Choroid plexus epithelial cell (primary cell): Measurements from ENCODE around the gene ECEL1.
A peak's percentile ranks its signal among the peaks of the same experiment; 100 is the strongest.

Experiments used
- DNase-seq: peaks from one replicate; pipeline ENCODE4 v3.0.0-alpha.2; 2010; ENCODE audit warnings: low read depth
- H3K4me3 ChIP-seq: 2 replicates; pipeline ENCODE4 v1.5.1; 2011; ENCODE audit warnings: low read depth, mild to moderate bottlenecking, control low read depth, low read length, moderate library complexity
- TF ChIP-seq, protein P1 (sequence below): conservative IDR thresholded peaks from 2 replicates; pipeline ENCODE4 v1.5.1; 2011; ENCODE audit warnings: low read depth, mild to moderate bottlenecking, control low read depth, inconsistent platforms, low read length, moderate library complexity

ECEL1 gene

GRCh38 chr2:232502911-232503808 lies 15.5 kb upstream of the ECEL1 start:
- TF ChIP-seq, protein P1, sequence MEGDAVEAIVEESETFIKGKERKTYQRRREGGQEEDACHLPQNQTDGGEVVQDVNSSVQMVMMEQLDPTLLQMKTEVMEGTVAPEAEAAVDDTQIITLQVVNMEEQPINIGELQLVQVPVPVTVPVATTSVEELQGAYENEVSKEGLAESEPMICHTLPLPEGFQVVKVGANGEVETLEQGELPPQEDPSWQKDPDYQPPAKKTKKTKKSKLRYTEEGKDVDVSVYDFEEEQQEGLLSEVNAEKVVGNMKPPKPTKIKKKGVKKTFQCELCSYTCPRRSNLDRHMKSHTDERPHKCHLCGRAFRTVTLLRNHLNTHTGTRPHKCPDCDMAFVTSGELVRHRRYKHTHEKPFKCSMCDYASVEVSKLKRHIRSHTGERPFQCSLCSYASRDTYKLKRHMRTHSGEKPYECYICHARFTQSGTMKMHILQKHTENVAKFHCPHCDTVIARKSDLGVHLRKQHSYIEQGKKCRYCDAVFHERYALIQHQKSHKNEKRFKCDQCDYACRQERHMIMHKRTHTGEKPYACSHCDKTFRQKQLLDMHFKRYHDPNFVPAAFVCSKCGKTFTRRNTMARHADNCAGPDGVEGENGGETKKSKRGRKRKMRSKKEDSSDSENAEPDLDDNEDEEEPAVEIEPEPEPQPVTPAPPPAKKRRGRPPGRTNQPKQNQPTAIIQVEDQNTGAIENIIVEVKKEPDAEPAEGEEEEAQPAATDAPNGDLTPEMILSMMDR, result no peak
- no peak overlapping the region for H3K4me3 ChIP-seq
- DNase-seq, result peak; percentile 14

DNA sequence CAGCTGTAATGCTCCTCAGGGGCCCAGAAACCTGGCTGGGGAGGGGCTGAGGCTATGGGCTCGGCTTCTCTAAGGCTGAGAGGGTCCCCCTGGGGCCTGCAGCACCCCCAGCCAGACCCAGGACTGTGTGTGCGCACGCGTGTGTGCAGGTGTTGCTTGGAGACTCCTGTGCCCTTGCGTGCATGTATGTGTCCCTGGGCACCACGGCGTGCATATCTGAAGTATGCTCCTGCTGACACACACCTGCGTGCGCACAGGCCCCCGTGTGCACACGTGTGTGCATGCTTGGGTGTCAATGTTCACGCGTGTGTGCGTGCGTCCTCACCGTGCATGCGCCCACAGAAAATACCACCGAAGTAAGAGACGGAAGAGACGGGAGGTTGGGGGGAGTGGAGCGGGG lies 14.9 kb upstream of the ECEL1 start:
- no peak overlapping the region for H3K4me3 ChIP-seq
- no peak for DNase-seq
- TF ChIP-seq, protein P1, result no peak

- TF ChIP-seq, protein P1, result no peak
- H3K4me3 ChIP-seq, result no peak overlapping the region
These were observed 14.3 kb upstream of the ECEL1 start for GRCh38 chr2:232501794-232502390.

DNA sequence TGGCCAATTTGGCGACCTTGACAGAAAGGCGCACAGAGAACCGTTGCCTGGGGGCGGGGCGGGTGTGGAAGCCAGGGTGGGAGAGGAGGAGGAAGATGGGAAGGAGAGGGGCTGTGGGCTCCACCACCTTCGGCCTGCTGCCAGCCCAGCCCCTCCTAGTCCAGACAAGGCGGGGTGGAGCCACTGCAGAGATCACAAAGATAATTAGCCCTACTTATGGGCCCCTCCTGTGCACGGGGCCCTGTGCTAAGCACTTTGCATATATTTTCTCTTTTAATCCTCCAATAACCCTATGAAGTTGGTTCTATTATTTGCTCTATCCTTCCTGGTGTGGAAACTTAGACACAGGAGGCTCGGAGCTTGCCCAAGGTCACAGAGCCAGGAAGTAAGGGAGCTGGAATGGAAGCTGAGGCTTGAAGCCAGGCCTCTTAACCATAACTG lies 13.7 kb upstream of the ECEL1 start:
- TF ChIP-seq, protein P1, result no peak
- no peak for DNase-seq
- no peak overlapping the region for H3K4me3 ChIP-seq

More at GRCh38 chr2:232501794-232502390, 14.3 kb upstream of the ECEL1 start:
- DNase-seq, result no peak

GRCh38 chr2:232498452-232498851 lies 10.8 kb upstream of the ECEL1 start:
- TF ChIP-seq, protein P1, result no peak
- H3K4me3 ChIP-seq, result no peak overlapping the region
- DNase-seq, result no peak

DNA sequence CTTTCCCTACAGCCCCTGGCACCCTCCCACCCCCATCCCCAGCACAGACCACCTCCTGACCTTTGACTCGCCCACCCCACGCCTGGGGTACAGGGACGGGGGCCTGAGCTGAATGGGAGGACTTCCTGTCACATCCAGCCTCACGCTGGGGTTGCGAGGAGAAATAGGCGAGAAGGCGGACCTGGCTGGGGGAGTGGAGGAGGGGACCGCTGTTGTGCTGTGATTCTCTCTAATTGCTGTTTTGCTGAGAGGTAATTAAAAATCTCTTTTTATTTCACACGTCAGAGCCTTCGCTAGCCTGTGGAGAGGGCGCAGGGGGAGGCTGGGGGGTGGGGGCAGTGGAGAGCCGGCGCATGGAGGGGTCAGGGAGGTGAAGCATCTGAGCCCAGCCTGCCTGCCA lies 9.7 kb upstream of the ECEL1 start:
- no peak overlapping the region for H3K4me3 ChIP-seq
- no peak for DNase-seq

More for the DNA sequence above, 9.7 kb upstream of the ECEL1 start:
- TF ChIP-seq, protein P1, result no peak
